ENCODE measurements around the gene JPH4.

DNA sequence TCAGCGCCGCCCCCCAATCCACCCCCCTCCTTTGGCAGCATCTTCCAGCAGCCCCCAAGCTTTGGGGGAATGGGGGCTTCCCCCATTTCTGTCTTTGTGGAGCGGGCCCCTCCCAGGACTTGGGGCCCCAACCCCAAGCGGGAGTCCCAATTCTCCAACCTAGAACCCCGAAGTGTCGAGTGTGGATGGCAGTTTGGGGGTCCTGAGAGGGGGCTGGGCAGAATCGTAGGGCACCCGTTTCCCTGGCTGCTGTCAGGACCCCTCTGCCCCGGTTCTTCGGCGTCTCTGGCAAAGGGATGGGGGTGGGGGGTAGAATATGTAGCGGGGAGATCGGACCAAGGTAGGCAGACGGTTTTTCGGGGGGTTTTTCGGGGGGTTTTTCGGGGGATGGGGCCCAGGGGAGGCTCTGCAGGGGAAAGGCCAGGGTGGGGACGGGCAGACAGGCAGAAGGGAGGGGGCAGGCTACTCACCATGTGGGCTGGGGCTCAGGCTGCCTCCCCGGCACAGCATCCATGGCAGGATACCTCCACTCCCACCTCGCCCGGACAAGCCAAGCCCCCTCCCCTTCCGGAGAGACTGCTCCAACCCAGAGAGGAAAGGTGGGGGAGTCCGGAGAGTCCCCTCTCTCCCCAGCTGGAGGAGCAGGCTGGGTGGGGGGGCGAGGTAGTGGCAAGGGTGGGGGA is 739 bp downstream of the JPH4 start:
- no peak for TF ChIP-seq GLIS3 (CRISPR knock-in tag; IDR thresholded peaks at IDR 0.05)
- TF ChIP-seq ESRRG (CRISPR knock-in tag; IDR thresholded peaks at IDR 0.05) = no peak
- no peak for TF ChIP-seq RARB (CRISPR knock-in tag; IDR thresholded peaks at IDR 0.05)
- no peak for TF ChIP-seq OSR1 (CRISPR knock-in tag; IDR thresholded peaks at IDR 0.05)
- no peak for TF ChIP-seq ZNF565 (CRISPR knock-in tag; conservative IDR thresholded peaks at IDR 0.05; ENCODE audit: low read depth)
- TF ChIP-seq, protein P1, sequence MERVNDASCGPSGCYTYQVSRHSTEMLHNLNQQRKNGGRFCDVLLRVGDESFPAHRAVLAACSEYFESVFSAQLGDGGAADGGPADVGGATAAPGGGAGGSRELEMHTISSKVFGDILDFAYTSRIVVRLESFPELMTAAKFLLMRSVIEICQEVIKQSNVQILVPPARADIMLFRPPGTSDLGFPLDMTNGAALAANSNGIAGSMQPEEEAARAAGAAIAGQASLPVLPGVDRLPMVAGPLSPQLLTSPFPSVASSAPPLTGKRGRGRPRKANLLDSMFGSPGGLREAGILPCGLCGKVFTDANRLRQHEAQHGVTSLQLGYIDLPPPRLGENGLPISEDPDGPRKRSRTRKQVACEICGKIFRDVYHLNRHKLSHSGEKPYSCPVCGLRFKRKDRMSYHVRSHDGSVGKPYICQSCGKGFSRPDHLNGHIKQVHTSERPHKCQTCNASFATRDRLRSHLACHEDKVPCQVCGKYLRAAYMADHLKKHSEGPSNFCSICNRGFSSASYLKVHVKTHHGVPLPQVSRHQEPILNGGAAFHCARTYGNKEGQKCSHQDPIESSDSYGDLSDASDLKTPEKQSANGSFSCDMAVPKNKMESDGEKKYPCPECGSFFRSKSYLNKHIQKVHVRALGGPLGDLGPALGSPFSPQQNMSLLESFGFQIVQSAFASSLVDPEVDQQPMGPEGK (CRISPR knock-in tag; IDR thresholded peaks at IDR 0.05; ENCODE audit: borderline replicate concordance) = no peak
- TF ChIP-seq SNAI2 (CRISPR knock-in tag; IDR thresholded peaks at IDR 0.05) = no peak
- TF ChIP-seq, protein P2, sequence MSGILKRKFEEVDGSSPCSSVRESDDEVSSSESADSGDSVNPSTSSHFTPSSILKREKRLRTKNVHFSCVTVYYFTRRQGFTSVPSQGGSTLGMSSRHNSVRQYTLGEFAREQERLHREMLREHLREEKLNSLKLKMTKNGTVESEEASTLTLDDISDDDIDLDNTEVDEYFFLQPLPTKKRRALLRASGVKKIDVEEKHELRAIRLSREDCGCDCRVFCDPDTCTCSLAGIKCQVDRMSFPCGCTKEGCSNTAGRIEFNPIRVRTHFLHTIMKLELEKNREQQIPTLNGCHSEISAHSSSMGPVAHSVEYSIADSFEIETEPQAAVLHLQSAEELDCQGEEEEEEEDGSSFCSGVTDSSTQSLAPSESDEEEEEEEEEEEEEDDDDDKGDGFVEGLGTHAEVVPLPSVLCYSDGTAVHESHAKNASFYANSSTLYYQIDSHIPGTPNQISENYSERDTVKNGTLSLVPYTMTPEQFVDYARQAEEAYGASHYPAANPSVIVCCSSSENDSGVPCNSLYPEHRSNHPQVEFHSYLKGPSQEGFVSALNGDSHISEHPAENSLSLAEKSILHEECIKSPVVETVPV (CRISPR knock-in tag; IDR thresholded peaks at IDR 0.05) = no peak
- TF ChIP-seq CREB5 (CRISPR knock-in tag; IDR thresholded peaks at IDR 0.05; ENCODE audit: low read depth) = no peak
- no peak for TF ChIP-seq ZFP3 (CRISPR knock-in tag; IDR thresholded peaks at IDR 0.05)
- TF ChIP-seq ZFP30 (CRISPR knock-in tag; IDR thresholded peaks at IDR 0.05) = no peak
- no peak for TF ChIP-seq ZNF70 (CRISPR knock-in tag; IDR thresholded peaks at IDR 0.05)
